ENCODE results near the gene ETFA.

The ETFA gene

DNA sequence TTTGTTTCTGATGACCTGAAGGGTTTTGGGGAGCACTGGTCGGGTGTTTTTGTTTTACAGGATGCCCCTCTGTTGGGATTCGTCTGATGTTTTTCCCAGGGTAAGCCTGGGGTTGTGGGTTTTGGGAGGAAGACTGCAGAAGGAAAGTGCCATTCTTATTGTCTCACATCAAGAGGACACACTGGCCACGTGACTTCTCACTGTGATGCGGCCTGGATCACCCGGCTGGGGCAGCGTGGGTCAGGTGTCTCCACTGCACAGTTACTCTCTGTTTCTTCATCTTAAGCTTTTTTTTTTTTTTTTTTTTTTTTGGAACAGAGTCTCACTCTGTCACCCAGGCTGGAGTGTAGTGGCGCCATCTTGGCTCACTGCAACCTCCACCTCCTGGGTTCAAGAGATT is 130.9 kb downstream of the ETFA start:
- Mint-ChIP-seq H3K27me3 (ENCODE audit: low read depth) (peaks cover 41% of the 10 kb centered on the region), H3K4me1 (ENCODE audit: low read depth) (peaks cover 9% of the 10 kb centered on the region), H3K27ac (no peak overlapping the region), H3K9me3 (no peaks in the 10 kb centered on the region), H3K4me3 (no peak overlapping the region), H3K36me3 (ENCODE audit: low read depth) (no peaks in the 10 kb centered on the region)

DNA sequence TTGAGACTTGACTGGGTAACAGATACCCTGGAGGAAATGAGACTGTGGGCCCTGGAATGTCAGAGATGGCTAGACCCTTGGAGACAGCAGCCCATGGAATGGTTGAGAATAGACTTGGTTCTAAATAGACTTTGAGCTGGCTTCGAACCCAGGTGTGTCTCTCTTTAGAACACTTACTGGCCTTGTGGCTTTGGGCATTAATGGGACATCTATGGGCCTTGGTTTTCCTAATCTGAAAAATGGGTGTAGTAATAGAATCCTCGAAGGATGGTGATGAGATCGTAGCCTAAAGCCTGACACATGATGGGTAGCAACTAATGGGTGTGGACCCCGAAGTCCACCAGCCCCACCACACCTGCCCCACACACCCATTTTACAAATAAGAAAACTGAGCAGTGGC is 132.2 kb downstream of the ETFA start:
- Mint-ChIP-seq H3K36me3 (ENCODE audit: low read depth) (no peaks in the 10 kb centered on the region), H3K4me1 (ENCODE audit: low read depth) (peaks cover 9% of the 10 kb centered on the region), H3K27me3 (ENCODE audit: low read depth) (peaks cover 38% of the 10 kb centered on the region)

DNA sequence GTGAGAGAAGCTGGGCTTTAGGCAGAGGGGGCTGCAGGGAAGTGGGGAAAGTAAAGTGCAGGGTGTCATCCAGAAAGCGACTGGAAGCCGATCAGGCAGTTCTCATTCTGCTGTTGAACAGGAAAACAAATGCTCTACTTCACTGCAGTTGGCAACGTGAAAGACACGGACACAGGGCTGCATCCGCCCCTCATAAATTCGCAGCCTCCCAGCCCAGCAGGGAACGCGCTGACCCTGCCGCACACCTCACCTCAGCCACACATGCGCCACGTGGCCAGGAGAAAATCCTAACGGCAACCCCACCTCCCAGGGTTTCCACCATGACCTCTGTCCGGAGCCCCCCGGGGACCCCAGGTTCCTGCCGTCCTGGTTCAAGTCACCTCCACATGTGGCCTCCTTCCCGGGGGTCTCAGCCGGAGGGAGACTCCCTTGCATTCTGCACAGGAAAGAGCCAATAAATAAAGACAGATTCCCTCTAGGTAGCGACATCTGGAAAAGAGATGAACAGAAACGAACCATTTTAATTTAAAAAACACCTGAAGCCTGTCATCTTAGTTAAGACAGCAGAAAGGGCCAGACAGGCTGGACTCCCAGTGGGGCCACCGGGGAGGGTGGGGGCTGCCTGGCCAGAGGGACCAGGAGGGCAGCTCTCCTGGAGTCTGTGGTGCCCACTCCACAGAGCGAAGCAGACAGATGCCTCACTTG is 132.8 kb downstream of the ETFA start:
- Mint-ChIP-seq H3K36me3 (ENCODE audit: low read depth) (no peaks in the 10 kb centered on the region), H3K27me3 (ENCODE audit: low read depth) (peaks cover 34% of the 10 kb centered on the region), H3K4me1 (ENCODE audit: low read depth) (peaks cover 9% of the 10 kb centered on the region), H3K27ac (no peak overlapping the region), H3K9me3 (no peaks in the 10 kb centered on the region), H3K4me3 (no peak overlapping the region)

More for the DNA sequence above, 132.2 kb downstream of the ETFA start:
- Mint-ChIP-seq H3K9me3 (no peaks in the 10 kb centered on the region), H3K27ac (no peak overlapping the region), H3K4me3 (no peak overlapping the region)

DNA sequence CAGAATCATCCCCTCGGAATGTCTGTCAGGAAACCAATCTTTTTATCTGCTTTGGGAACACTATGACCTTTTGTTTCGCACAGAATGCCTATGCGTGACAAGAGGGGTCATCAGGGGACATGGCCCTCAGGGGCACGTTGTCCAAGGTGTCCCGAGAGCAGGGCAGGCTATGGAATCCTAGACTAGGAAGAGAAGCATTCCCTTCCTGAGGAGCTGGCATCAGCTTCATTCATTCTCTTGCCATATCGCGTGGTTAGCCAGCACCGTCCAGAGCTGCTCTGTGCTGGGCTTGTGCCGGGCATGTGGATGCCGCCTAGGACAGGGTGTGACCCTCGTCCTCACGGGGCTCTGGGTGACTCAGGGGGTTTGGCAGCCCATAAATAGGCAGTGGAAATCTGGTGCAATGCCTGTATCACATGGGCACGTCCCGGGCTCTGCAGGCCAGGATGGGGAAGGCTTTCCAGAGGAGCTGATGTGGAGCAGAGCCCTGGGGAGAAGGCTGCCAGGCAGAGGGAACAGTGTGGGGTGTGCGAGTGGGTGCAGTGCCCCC is 133.7 kb downstream of the ETFA start:
- Mint-ChIP-seq H3K27ac (no peak overlapping the region), H3K27me3 (ENCODE audit: low read depth) (peaks cover 34% of the 10 kb centered on the region)

DNA sequence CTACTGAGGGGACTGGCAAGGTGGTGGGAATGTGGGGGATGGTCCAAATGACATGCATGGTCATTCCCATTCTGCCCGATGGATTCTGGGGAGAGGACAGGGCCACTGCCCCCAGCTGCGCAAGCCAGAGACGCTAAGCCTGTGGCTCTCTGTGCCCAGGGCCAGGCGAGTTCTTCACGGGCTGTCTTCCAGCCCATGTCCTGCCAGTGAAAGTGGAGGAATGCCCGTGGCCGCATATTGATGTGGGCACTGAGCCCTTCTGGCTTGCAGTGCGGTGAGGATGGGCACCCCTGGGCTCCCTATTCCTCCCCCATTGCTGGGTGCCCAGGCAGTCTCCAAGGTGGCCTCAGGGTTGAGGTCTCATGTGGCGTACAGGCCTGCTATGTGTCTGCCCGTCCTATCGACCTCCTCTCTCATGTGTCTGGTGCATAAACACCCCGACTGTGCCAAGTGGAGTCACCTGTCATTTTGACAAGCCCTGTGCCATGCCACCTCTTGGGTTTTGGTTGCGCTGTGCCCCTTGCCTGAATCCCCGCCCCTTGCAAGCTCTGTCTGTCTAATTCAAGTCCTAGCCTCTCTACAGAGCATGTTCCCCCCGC is 134.7 kb downstream of the ETFA start:
- Mint-ChIP-seq H3K27ac (no peak overlapping the region), H3K9me3 (no peaks in the 10 kb centered on the region), H3K36me3 (ENCODE audit: low read depth) (no peaks in the 10 kb centered on the region), H3K4me1 (ENCODE audit: low read depth) (peaks cover 4% of the 10 kb centered on the region), H3K27me3 (ENCODE audit: low read depth) (peaks cover 30% of the 10 kb centered on the region), H3K4me3 (no peak overlapping the region)

More for the DNA sequence above, 133.7 kb downstream of the ETFA start:
- H3K36me3 Mint-ChIP-seq (ENCODE audit: low read depth), result no peaks in the 10 kb centered on the region
- no peaks in the 10 kb centered on the region for H3K9me3 Mint-ChIP-seq
- peaks cover 9% of the 10 kb centered on the region for H3K4me1 Mint-ChIP-seq (ENCODE audit: low read depth)
- no peak overlapping the region for H3K4me3 Mint-ChIP-seq

DNA sequence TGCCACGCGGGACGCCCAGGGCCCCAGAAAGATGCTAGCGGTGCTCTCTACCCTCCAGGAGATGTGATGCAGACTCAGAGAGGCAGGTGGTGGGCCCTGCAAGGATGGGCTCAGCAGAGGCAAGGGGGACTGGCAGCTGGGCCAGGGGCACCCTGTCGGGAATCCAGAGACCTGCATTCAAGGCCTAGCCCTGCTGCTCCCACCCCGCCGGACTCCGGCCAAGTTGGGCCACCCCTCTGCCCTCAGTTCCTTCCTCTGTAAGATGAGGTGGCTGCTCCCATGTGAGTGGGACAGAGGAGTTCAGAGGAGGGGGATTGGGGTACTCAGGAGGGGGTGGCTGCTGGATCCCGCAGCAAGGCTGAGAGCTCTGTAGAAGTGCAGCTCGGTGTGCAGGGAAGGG is 135.2 kb downstream of the ETFA start:
- no peaks in the 10 kb centered on the region for H3K9me3 Mint-ChIP-seq
- no peak overlapping the region for H3K27ac Mint-ChIP-seq
- H3K36me3 Mint-ChIP-seq (ENCODE audit: low read depth), result no peaks in the 10 kb centered on the region
- no peaks in the 10 kb centered on the region for H3K4me1 Mint-ChIP-seq (ENCODE audit: low read depth)
- no peak overlapping the region for H3K4me3 Mint-ChIP-seq
- peaks cover 26% of the 10 kb centered on the region for H3K27me3 Mint-ChIP-seq (ENCODE audit: low read depth)

DNA sequence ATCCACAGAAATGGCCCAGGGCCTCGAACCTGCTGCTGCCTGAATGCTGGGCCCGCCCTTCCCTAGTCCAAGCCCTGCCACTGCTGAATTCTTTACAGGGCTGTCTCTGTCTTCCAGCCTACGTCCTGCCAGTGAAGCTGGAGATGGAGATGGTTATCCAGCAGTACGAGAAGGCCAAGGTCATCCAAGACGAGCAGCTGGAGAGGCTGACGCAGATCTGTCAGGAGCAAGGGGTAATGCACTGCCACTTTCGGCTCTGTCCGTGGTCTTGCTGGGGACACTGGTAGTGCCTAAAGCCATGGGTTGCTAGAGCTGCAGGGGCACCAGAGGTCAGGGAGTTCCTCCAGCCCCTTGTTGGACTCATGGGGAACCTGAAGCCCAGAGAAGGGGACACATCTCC is 135.8 kb downstream of the ETFA start:
- no peaks in the 10 kb centered on the region for H3K9me3 Mint-ChIP-seq
- no peaks in the 10 kb centered on the region for H3K4me1 Mint-ChIP-seq (ENCODE audit: low read depth)
- H3K4me3 Mint-ChIP-seq, result no peak overlapping the region
- no peaks in the 10 kb centered on the region for H3K36me3 Mint-ChIP-seq (ENCODE audit: low read depth)
- H3K27me3 Mint-ChIP-seq (ENCODE audit: low read depth), result peaks cover 26% of the 10 kb centered on the region
- no peak overlapping the region for H3K27ac Mint-ChIP-seq

DNA sequence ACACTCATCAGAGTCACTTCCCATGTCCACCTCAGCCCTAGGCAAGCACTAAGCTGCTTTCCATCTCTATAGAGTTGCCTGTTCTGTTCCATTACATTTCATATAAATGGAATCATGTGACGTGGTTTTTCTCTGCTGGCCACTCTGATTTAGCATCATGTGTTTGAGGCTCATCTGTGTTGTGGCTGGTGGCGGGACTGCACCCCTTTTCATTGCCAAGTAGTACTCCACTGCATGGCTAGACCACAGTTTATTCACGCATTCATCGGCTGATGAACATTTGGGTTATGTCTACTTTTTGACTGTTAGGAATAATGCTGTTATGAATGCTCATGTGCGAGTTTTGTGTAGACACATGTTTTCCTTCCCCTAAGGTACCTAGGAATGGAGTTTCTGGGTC is 136.6 kb downstream of the ETFA start:
- peaks cover 19% of the 10 kb centered on the region for H3K27me3 Mint-ChIP-seq (ENCODE audit: low read depth)
- no peaks in the 10 kb centered on the region for H3K9me3 Mint-ChIP-seq
- no peak overlapping the region for H3K4me3 Mint-ChIP-seq
- no peaks in the 10 kb centered on the region for H3K36me3 Mint-ChIP-seq (ENCODE audit: low read depth)
- no peaks in the 10 kb centered on the region for H3K4me1 Mint-ChIP-seq (ENCODE audit: low read depth)
- H3K27ac Mint-ChIP-seq, result no peak overlapping the region

DNA sequence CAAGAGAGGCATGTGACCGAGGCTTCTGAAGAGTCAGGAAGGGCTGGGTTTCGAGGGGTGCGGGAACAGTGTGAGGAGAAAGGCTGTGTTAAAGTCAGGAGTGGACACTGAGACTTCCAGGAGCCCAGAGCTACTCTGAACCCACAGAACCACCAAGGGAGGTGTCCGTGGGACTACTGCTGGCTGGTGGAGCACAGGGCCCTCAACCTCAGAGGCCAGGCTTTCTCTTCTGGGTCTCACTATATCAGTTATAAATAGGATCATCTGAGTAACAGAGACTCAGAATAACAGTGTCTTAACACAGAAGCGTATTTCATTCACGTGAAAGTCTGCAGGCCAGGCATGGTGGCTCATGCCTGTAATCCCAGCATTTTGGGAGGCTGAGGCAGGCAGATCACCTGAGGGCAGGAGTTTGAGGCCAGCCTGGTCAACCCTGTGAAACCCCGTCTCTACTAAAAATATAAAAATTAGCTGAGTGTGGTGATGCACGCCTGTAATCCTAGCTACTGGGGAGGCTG is 137.9 kb downstream of the ETFA start:
- Mint-ChIP-seq H3K27ac (no peak overlapping the region), H3K9me3 (no peaks in the 10 kb centered on the region), H3K27me3 (ENCODE audit: low read depth) (peaks cover 11% of the 10 kb centered on the region), H3K4me3 (no peak overlapping the region), H3K4me1 (ENCODE audit: low read depth) (no peaks in the 10 kb centered on the region), H3K36me3 (ENCODE audit: low read depth) (no peaks in the 10 kb centered on the region)

DNA sequence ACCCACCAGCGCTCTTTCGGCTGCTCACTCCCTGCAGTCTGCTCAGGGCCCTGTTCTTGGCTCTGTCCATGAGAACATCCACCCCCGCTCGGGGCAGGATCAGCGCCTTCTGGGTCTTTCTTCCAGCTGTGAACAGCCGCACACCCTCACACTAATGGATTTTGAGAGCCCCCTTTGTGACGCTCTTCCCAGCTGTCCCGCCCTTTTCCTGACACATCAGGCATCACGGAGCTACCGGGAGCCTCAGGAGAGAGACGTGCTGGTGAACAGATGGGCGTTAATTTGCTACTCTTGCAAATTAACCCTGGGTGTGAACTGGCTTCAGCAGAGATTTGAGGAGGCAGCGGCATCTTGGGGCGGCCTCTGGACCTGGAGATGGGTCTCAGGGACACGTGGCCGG is 138.5 kb downstream of the ETFA start:
- H3K27ac Mint-ChIP-seq, result no peak overlapping the region
- peaks cover 6% of the 10 kb centered on the region for H3K27me3 Mint-ChIP-seq (ENCODE audit: low read depth)
- no peaks in the 10 kb centered on the region for H3K36me3 Mint-ChIP-seq (ENCODE audit: low read depth)
- H3K4me1 Mint-ChIP-seq (ENCODE audit: low read depth), result no peaks in the 10 kb centered on the region
- no peaks in the 10 kb centered on the region for H3K9me3 Mint-ChIP-seq
- H3K4me3 Mint-ChIP-seq, result no peak overlapping the region

DNA sequence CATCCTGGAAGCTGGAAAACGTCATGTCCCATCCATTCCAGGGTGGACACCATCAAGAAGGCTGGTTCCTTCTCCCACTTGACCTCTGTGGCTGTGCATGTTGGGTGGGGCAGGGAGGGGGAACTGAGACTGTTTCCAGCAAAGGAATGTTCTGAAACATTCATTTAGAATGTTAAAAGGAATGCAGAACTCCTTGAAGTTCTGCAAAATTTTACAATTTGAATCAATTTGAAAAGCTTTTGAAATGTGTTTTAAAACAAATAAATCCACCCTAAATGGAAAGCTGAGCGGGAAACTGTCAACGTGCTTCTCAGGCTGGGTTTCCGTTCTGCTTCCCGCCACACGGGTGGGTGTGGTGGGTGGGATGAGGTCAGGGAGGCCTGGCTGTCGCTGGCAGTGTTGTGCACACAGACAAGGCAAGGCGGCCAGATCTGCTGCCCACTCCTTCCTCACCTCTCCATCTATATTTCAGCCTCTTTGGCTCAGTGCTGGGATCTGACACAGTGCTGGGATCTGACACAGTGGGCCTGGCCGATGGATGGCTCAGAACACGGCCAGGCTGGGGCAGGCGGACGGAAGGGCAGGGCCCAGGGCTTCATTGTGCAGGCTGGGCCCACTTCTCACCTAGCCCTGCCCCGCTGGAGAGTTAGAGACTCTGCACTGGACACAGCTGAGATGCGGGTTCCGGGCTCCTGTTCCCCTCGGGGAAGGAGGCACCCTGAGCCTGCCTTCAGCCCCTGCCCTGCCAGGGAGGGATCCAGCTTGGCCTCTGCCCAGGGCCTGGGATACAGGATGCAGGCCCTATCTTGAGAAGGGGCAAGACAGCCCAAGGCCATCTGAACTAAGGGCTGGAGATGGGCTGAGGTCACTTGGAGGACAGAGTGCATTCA is 141.1 kb downstream of the ETFA start:
- H3K4me1 Mint-ChIP-seq (ENCODE audit: low read depth), result no peaks in the 10 kb centered on the region
- no peak overlapping the region for H3K4me3 Mint-ChIP-seq
- H3K36me3 Mint-ChIP-seq (ENCODE audit: low read depth), result no peaks in the 10 kb centered on the region
- no peak overlapping the region for H3K27ac Mint-ChIP-seq
- no peaks in the 10 kb centered on the region for H3K27me3 Mint-ChIP-seq (ENCODE audit: low read depth)
- H3K9me3 Mint-ChIP-seq, result no peaks in the 10 kb centered on the region

DNA sequence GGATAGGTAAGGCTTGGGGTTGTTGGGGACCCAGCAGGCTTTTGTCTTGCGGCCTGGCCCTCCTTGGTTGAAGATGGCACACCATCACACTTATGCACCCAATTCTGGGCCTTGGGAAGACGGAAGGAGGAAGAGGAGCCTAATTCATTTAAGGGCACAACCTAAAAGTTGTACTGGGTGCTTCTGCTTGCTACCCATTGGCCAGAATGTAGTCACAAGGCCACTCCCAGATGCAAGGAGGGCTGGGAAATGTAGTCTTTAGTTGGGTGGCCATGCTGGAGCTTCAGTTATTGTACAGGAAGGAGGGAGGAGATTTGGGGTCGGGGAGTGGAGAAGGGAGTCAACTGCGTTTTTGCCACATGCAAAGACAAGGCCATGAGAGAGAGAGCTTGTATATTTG is 142.3 kb downstream of the ETFA start:
- Mint-ChIP-seq H3K27ac (no peak overlapping the region), H3K4me3 (no peak overlapping the region), H3K4me1 (ENCODE audit: low read depth) (no peaks in the 10 kb centered on the region), H3K9me3 (no peaks in the 10 kb centered on the region), H3K36me3 (ENCODE audit: low read depth) (no peaks in the 10 kb centered on the region), H3K27me3 (ENCODE audit: low read depth) (no peaks in the 10 kb centered on the region)

DNA sequence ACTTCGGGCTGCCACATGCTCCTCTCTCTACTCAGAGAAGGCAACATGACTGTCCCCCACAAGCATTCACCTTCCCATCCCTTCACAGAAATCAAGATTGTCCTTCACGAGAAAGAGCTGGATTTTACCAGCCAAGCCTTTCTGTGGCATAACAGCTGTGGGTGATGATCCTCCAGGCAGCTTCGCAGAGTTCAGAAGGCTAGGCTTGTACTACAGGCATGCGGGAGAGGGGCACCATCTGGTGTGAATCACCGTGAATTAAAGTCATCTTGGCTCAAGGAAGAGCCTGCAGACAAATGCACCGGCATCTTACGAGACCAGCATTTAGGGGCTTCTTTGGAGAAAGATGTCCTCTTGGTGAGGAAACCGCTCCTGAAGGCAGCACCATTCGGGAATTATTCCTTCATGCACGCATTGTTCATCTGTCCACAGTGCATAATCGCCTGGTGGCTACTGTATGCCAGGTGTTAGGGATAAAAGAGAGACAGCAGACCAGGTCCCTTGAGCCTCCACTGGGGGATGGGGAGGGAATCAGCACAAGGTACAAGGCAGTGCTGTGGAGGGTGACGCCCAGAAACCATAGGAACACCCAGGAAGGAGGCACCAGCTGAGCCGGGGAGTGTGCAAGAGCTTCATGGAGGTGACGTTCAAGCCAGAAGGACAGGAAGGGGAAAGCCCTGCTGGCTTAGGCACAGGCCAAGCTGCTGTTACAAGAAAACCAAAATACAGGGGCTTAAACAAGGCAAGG is 142.9 kb downstream of the ETFA start:
- no peaks in the 10 kb centered on the region for H3K36me3 Mint-ChIP-seq (ENCODE audit: low read depth)
- no peak overlapping the region for H3K4me3 Mint-ChIP-seq
- H3K9me3 Mint-ChIP-seq, result no peaks in the 10 kb centered on the region
- H3K27me3 Mint-ChIP-seq (ENCODE audit: low read depth), result no peaks in the 10 kb centered on the region
- H3K4me1 Mint-ChIP-seq (ENCODE audit: low read depth), result no peaks in the 10 kb centered on the region
- no peak overlapping the region for H3K27ac Mint-ChIP-seq

DNA sequence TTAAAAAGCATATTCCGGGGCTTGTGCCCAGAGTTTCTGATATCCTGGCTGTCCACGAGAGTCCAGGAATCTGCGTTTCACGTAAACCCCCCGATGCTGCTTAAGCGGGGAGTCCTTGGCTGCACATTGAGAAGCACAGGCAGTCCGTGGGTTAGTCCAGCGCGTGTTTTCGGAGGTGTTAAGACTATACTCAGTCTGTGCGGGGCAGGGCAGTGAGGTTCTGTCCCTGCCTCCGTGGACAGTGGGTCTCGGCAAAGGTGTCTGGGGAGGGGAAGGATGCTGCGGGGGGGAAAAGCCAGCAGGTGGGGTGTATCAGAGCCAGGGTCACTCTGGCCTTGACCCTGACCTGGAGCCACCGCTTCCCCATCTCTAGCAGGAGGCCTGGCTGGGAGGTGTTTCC is 145.3 kb downstream of the ETFA start:
- H3K36me3 Mint-ChIP-seq (ENCODE audit: low read depth), result no peaks in the 10 kb centered on the region
- no peak overlapping the region for H3K4me3 Mint-ChIP-seq
- H3K9me3 Mint-ChIP-seq, result no peaks in the 10 kb centered on the region
- H3K4me1 Mint-ChIP-seq (ENCODE audit: low read depth), result no peaks in the 10 kb centered on the region
- H3K27me3 Mint-ChIP-seq (ENCODE audit: low read depth), result no peaks in the 10 kb centered on the region
- no peak overlapping the region for H3K27ac Mint-ChIP-seq

All from T-helper 1 cell treated with Interleukin-12 subunit alpha and Interleukin-12 subunit beta and Interleukin-4 antibody, amounts not matched to agents 30 μg/mL and 1 μg/mL, for 36 hours (primary cell).